ENCODE results near the gene AFF2. TPM values are rescaled to one million over a fixed set of nuclear protein-coding genes. Genes with fewer than 3 reads are reported as not detected.

Gene AFF2
- total and polyA plus RNA-seq, 12 donors: 0.07 to 17.9 (median 1.7) TPM

DNA sequence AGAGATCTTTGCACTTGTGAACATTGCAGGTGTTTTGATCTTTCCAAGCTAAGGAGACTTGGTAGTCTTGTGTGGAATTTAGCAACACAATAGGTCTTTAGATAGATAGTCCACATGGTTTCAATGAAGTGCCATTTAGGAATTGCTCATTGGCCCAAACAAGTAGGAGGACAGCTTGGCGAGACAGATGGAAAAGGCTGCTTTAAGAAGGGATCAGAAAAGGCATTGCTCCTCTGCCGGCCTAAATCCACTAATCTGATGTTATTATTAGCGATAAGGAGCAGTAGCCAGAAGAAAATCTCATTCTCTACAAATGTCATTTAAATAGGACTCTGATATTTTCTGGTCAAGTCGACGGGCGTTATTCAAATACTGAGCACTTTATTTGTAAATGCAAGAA, 99.7 kb downstream of the AFF2 start:
- WGBS, 4 donors: 63 to 80% (median 77%) methylated on average over 6 of the region's 6 CpGs
- no peaks in the 10 kb centered on the region for H3K4me1 ChIP-seq (replicated peaks in 1 of 2)
- no peak for DNase-seq
- no peaks in the 10 kb centered on the region for H3K36me3 ChIP-seq (replicated peaks in 1 of 2)
- intact Hi-C loops (cut with DNase I): no loop called here
- H3K27me3 ChIP-seq: no peaks in the 10 kb centered on the region
- no peak overlapping the region for H3K4me3 ChIP-seq
- no peaks in the 10 kb centered on the region for H3K9me3 ChIP-seq (replicated peaks in 1 of 3)
- H3K27ac ChIP-seq: no peak overlapping the region
- TF ChIP-seq, protein P1, sequence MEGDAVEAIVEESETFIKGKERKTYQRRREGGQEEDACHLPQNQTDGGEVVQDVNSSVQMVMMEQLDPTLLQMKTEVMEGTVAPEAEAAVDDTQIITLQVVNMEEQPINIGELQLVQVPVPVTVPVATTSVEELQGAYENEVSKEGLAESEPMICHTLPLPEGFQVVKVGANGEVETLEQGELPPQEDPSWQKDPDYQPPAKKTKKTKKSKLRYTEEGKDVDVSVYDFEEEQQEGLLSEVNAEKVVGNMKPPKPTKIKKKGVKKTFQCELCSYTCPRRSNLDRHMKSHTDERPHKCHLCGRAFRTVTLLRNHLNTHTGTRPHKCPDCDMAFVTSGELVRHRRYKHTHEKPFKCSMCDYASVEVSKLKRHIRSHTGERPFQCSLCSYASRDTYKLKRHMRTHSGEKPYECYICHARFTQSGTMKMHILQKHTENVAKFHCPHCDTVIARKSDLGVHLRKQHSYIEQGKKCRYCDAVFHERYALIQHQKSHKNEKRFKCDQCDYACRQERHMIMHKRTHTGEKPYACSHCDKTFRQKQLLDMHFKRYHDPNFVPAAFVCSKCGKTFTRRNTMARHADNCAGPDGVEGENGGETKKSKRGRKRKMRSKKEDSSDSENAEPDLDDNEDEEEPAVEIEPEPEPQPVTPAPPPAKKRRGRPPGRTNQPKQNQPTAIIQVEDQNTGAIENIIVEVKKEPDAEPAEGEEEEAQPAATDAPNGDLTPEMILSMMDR (IDR thresholded peaks at IDR 0.05): no peak
- TF ChIP-seq POLR2A (IDR thresholded peaks at IDR 0.05): no peak

DNA sequence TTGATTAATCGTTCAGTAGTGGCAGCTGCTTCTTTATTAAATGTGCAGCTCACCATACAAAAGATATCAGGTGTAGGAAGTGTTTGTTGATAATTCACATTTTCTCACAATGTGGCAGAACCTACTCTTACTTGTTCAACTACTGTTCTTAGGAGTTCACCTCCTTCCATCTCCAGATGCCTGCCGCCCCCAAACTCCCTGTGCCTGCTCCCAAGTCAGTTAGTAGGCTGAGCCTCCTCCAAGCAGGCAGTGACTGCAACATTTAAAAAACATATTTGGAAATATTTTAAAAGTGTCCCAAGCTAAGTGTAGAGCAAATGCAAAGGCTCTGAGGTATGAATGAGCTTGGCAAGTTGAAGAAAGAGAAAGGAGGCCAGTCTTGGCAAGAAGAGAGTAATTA, 100.2 kb downstream of the AFF2 start:
- no peaks in the 10 kb centered on the region for H3K36me3 ChIP-seq (replicated peaks in 1 of 2)
- no peaks in the 10 kb centered on the region for H3K4me1 ChIP-seq (replicated peaks in 1 of 2)
- H3K27ac ChIP-seq: no peak overlapping the region
- no peak for DNase-seq
- H3K4me3 ChIP-seq: no peak overlapping the region
- WGBS, 4 donors: 79 to 94% (median 85%) methylated on average over 2 of the region's 2 CpGs
- TF ChIP-seq POLR2A (IDR thresholded peaks at IDR 0.05): no peak
- TF ChIP-seq, protein P1 (IDR thresholded peaks at IDR 0.05): no peak
- H3K27me3 ChIP-seq: no peaks in the 10 kb centered on the region
- intact Hi-C loops (cut with DNase I): no loop called here
- H3K9me3 ChIP-seq (replicated peaks in 1 of 3): no peaks in the 10 kb centered on the region

DNA sequence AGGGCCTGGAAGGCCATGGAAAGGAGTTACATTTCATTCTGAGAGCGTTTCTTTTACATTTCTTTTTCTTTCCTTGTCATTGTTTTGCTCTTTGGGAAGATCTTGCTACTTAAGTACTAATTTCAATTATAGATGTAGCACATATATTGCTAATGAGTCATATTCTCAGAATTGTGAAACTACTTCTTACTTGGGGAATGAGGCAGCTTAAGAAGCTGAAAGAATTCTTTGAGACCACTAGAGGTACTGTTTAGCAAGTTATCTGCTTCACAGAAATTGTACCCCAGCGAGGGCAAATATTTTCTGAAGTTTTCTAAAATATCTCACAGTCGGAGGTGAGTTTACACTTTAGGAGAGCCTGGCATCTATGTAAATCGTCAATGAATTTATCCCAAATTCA, 100.6 kb downstream of the AFF2 start:
- no peak overlapping the region for H3K27ac ChIP-seq
- TF ChIP-seq, protein P1 (IDR thresholded peaks at IDR 0.05): no peak
- no peak for TF ChIP-seq POLR2A (IDR thresholded peaks at IDR 0.05)
- no peaks in the 10 kb centered on the region for H3K36me3 ChIP-seq (replicated peaks in 1 of 2)
- DNase-seq: no peak
- 54 to 74% (median 64%) methylated on average over 4 of the region's 4 CpGs for WGBS, 4 donors
- no peaks in the 10 kb centered on the region for H3K27me3 ChIP-seq
- intact Hi-C loops (cut with DNase I): no loop called here
- no peaks in the 10 kb centered on the region for H3K4me1 ChIP-seq (replicated peaks in 1 of 2)
- no peak overlapping the region for H3K4me3 ChIP-seq
- no peaks in the 10 kb centered on the region for H3K9me3 ChIP-seq (replicated peaks in 1 of 3)

DNA sequence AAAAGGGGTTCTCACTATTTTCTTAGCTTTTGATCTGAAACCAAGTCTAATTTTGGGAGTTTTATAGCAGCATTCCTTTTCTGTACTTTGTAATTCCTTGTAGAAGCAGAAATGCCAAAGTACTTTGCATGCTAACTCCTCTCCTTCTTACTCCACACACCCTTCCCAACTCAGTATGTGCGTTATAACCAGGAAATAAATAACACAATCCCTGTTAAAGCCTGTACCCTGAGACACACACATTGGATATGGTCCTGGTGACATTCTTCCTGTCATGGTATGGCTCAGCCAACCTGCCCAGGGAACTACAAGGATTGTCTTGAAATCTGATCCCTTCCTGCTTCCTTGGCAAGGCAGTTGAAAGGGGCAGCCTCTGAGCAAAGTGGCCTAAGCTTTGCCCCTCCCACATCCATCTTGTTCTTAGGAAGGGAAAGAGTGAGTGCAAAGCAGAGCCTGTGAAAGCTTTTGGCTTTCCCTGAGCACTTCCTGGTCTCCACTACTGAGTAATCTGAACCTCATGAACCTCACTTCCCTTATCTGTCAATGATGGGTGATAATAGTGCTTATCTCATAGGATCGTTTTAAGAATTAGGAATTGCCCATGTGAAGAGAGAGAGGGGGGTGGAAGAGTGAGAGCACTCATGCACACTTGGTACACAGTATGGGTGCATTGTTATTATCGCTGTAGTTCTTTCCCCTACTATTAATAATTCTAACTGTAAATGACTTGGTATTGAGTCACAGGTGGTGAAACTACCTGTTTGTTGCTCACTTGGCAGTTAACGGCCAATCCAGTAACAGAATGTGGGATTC, 109.3 kb downstream of the AFF2 start:
- no peaks in the 10 kb centered on the region for H3K36me3 ChIP-seq (replicated peaks in 1 of 2)
- TF ChIP-seq, protein P1 (IDR thresholded peaks at IDR 0.05): no peak
- no peak for TF ChIP-seq POLR2A (IDR thresholded peaks at IDR 0.05)
- no peak for DNase-seq
- H3K27me3 ChIP-seq: no peaks in the 10 kb centered on the region
- H3K4me1 ChIP-seq (replicated peaks in 1 of 2): no peaks in the 10 kb centered on the region
- intact Hi-C loops (cut with DNase I): no loop called here
- no peaks in the 10 kb centered on the region for H3K9me3 ChIP-seq (replicated peaks in 1 of 3)
- WGBS, 4 donors: 48 to 57% (median 52%) methylated on average over 4 of the region's 4 CpGs
- no peak overlapping the region for H3K27ac ChIP-seq
- no peak overlapping the region for H3K4me3 ChIP-seq
